Trophoblast cell (in vitro differentiated cells and primary cell): ENCODE results near the gene RAB6B.

Source experiments
- DNase-seq, 2 donors: peaks; one replicate each; pipeline ENCODE4 v3.0.0-alpha.2; 2016
- H2AFZ ChIP-seq: 2 replicates; pipeline ENCODE4 v1.6.1; 2013; ENCODE audit warnings: low read length, moderate library complexity, mild to moderate bottlenecking; ENCODE audit not compliant: insufficient read depth, poor library complexity
- H2AK5ac ChIP-seq: 2 replicates; pipeline ENCODE4 v1.6.1; 2013; ENCODE audit warnings: mild to moderate bottlenecking, low read length
- H2BK120ac ChIP-seq: 2 replicates; pipeline ENCODE4 v1.6.1; 2013; ENCODE audit warnings: low read length, mild to moderate bottlenecking, moderate library complexity; ENCODE audit not compliant: insufficient read depth, poor library complexity
- H2BK12ac ChIP-seq: 2 replicates; pipeline ENCODE4 v1.6.1; 2013; ENCODE audit warnings: mild to moderate bottlenecking, low read length, moderate library complexity
- H2BK5ac ChIP-seq: 2 replicates; pipeline ENCODE4 v1.6.1; 2013; ENCODE audit warnings: low read length, low read depth, moderate library complexity, mild to moderate bottlenecking; ENCODE audit not compliant: poor library complexity
- H3K14ac ChIP-seq: 2 replicates; pipeline ENCODE4 v1.6.1; 2013; ENCODE audit warnings: mild to moderate bottlenecking, low read length
- H3K18ac ChIP-seq: 2 replicates; pipeline ENCODE4 v1.6.1; 2013; ENCODE audit warnings: mild to moderate bottlenecking, low read length
- H3K23ac ChIP-seq: 2 replicates; pipeline ENCODE4 v1.6.1; 2013; ENCODE audit warnings: low read length
- H3K27ac ChIP-seq: 2 replicates; pipeline ENCODE4 v1.5.1; 2013; ENCODE audit warnings: low read depth, mild to moderate bottlenecking, inconsistent platforms, low read length, moderate library complexity
- H3K27me3 ChIP-seq: 2 replicates; pipeline ENCODE4 v1.6.1; 2013; ENCODE audit warnings: inconsistent platforms, mild to moderate bottlenecking, low read length, moderate library complexity; ENCODE audit not compliant: insufficient read depth
- H3K36me3 ChIP-seq, 2 experiments: 1 replicate in 1 of 2; 2 replicates in 1 of 2; pipeline ENCODE4 v1.6.1; 2013; ENCODE audit warnings: low read length in 2 of 2, mild to moderate bottlenecking in 2 of 2, moderate library complexity in 1 of 2; ENCODE audit not compliant: insufficient read depth in 2 of 2, control insufficient read depth in 1 of 2
- H3K4ac ChIP-seq: 2 replicates; pipeline ENCODE4 v1.6.1; 2013; ENCODE audit warnings: low read depth, mild to moderate bottlenecking, low read length, moderate library complexity
- H3K4me1 ChIP-seq, 2 experiments: 1 replicate in 1 of 2; 2 replicates in 1 of 2; pipeline ENCODE4 v1.6.1; 2013; ENCODE audit warnings: low read length in 2 of 2, mild to moderate bottlenecking in 2 of 2, moderate library complexity in 1 of 2; ENCODE audit not compliant: insufficient read depth in 2 of 2, control insufficient read depth in 1 of 2
- H3K4me2 ChIP-seq: 2 replicates; pipeline ENCODE4 v1.6.1; 2013; ENCODE audit warnings: inconsistent platforms, mild to moderate bottlenecking, low read length, moderate library complexity
- H3K4me3 ChIP-seq: 2 replicates; pipeline ENCODE4 v1.5.1; 2013; ENCODE audit warnings: mild to moderate bottlenecking, low read depth, low read length, inconsistent platforms
- H3K79me1 ChIP-seq: one replicate; pipeline ENCODE4 v1.6.1; 2013; ENCODE audit warnings: low read length
- H3K79me2 ChIP-seq: 2 replicates; pipeline ENCODE4 v1.6.1; 2013; ENCODE audit warnings: low read length, mild to moderate bottlenecking; ENCODE audit not compliant: control insufficient read depth, insufficient read depth, poor library complexity
- H3K9ac ChIP-seq: 2 replicates; pipeline ENCODE4 v1.6.1; 2013; ENCODE audit warnings: mild to moderate bottlenecking, low read length
- H3K9me3 ChIP-seq: 2 replicates; pipeline ENCODE4 v1.6.1; 2013; ENCODE audit warnings: low read depth, mild to moderate bottlenecking, control low read depth, inconsistent platforms, low read length; ENCODE audit not compliant: insufficient read depth
- H4K12ac ChIP-seq: 2 replicates; pipeline ENCODE4 v1.6.1; 2013; ENCODE audit warnings: low read depth, mild to moderate bottlenecking, low read length, moderate library complexity
- H4K8ac ChIP-seq: 2 replicates; pipeline ENCODE4 v1.6.1; 2013; ENCODE audit warnings: low read depth, mild to moderate bottlenecking, low read length, moderate library complexity
- H4K91ac ChIP-seq: one replicate; pipeline ENCODE4 v1.6.1; 2013; ENCODE audit warnings: low read depth, mild to moderate bottlenecking, low read length, moderate library complexity
- WGBS: extraction: QIAGEN DNeasy Blood & Tissue Kit; methylation state at CpG from one replicate; pipeline ENCODE4 v1.1.7; 2013; ENCODE audit warnings: missing lambda C conversion rate; ENCODE audit not compliant: insufficient read length, insufficient coverage; ENCODE audit errors: extremely low coverage; 5-methylcytosine and 5-hydroxymethylcytosine counted together

Gene RAB6B

DNA sequence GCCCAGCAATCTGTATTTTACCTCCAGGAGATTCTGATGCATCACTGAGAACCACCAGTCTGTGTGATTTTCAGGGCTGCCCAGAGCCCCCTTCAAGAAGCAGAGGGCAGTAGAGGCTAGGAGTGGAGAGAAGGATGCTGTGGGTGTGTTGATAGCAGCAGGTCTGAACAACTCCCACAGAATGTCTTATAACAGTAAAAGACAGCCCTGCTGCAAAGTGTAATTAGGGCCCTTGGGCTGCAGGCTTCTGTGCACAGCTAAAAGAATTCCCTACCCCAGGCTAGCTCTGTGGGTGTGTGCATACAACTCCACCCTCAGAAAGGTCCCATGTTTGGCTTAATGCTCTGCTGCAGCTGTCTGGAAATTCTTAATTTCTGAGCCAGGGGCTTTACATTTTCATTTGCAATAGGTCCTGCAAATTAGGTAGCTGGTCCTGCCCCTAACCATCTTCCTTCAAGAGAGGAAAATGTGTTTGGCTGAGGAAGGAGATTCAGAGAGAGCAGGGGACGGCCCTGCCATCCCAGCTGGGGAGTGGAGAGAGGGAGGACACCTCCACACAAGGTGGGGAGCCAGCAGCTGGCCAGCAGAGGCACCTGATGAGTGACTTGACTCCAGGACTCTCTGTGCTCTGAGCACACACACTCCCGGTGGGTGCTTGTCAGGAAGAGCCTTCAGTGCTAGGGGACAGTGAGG lies 43.2 kb upstream of the RAB6B start:
- H2BK5ac ChIP-seq, result no peak overlapping the region
- peaks cover 90 to 91% of the 10 kb centered on the region in 2 experiments for H3K36me3 ChIP-seq
- no peak overlapping the region for H2BK120ac ChIP-seq
- no peaks in the 10 kb centered on the region for H3K9me3 ChIP-seq
- no peak overlapping the region for H2AFZ ChIP-seq
- DNase-seq, result no peak
- WGBS, result no CpG with 5 or more reads among the region's 2 CpGs
- H3K27ac ChIP-seq, result no peak overlapping the region
- H3K4me2 ChIP-seq, result no peak overlapping the region
- H4K8ac ChIP-seq, result no peak overlapping the region
- no peak overlapping the region for H3K4me3 ChIP-seq
- no peak overlapping the region for H3K14ac ChIP-seq
- no peaks in the 10 kb centered on the region for H3K27me3 ChIP-seq
- no peaks in the 10 kb centered on the region for H3K79me1 ChIP-seq
- H3K18ac ChIP-seq, result no peak overlapping the region
- H4K91ac ChIP-seq, result no peak overlapping the region
- no peak overlapping the region for H2AK5ac ChIP-seq
- H4K12ac ChIP-seq, result no peak overlapping the region
- H3K79me2 ChIP-seq, result no peaks in the 10 kb centered on the region
- H3K23ac ChIP-seq, result no peak overlapping the region
- H3K9ac ChIP-seq, result no peak overlapping the region
- no peak overlapping the region for H2BK12ac ChIP-seq
- peaks cover 3 to 5% of the 10 kb centered on the region in 2 experiments for H3K4me1 ChIP-seq
- H3K4ac ChIP-seq, result no peak overlapping the region

DNA sequence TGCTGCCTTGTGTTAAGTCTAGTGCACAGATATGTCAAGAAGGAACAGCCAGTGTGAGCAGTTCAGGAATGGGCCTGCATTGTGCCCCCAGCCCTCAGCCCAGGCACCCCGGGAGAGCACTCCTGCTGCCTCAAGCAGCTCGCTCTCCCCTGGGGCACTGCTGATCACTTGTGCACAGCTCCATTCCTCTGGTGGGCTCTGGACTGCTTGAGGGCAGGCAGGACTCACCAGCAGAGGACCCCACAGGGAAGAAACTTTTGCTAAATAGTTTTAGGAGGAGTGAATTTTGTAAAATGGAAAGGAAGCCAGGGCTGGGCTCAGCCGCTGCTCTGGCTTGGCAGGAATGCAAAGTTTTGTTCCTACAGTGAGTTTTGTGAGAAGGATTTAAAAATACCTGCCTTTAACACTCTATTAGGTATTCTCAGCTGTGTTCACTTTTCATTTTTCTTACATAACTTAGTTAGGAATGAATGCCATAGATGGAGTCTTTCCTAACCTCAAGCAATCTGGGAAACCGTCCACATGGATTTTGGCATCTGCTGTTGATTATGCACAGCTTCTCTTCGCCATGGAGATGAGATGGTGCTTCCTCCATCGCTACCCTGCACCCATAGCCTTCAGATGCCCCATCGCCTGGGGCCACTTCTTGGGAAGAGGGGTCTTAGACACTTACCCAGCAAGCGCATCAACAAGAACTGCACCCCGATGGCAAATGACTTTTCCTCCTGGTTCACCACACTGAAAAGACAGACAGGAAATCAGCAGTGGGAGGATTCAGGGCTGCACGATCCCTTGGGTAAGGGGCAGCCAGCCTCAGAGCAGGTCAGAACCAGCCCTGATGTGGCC lies 42.3 kb upstream of the RAB6B start:
- Histone ChIP-seq H4K91ac (no peak overlapping the region), H3K14ac (no peak overlapping the region), H2AFZ (no peak overlapping the region), H3K9me3 (no peaks in the 10 kb centered on the region), H2BK120ac (no peak overlapping the region), H4K8ac (no peak overlapping the region), H3K79me2 (no peaks in the 10 kb centered on the region), H3K4me1 (no peaks in the 10 kb centered on the region), H2BK12ac (no peak overlapping the region), H3K23ac (no peak overlapping the region), H3K36me3 (peaks cover 93 to 94% of the 10 kb centered on the region in 2 experiments), H3K27ac (no peak overlapping the region), H3K9ac (no peak overlapping the region), H3K4me3 (no peak overlapping the region), H3K4ac (no peak overlapping the region), H3K79me1 (no peaks in the 10 kb centered on the region), H3K18ac (no peak overlapping the region), H2BK5ac (no peak overlapping the region), H3K4me2 (no peak overlapping the region), H4K12ac (no peak overlapping the region), H2AK5ac (no peak overlapping the region), H3K27me3 (no peaks in the 10 kb centered on the region)
- WGBS, result no CpG with 5 or more reads among the region's 10 CpGs
- DNase-seq, result no peak

DNA sequence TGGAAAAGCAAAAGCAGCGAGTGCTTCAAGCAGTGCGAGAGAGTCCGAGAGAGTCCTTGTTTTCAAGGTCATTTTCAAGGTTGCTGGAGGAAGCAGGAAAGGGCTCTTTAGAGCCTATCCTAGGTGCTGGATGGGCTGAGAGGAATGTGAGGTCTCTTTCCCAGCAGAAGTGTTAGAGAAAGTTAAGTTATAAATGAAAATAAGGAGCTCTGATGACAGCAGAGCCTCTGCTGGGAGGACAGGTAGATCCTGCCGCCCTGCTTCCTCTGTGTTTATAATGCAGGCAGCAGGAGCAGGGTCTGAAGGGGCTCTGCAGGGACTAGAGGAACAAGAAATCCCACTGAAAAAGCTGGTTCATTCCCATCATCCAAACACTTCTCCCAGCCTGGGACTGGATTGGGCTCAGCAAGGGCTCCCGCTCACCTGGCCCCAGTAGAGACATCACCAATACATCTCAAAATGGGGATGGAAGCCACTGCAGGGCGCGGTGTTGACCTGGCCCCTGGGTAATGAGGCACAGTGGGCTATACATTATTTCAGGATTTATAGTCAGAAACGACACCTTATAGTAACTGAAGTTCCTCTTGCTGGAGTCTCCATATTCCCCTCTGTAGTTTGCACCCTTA lies 41.5 kb upstream of the RAB6B start:
- WGBS, result no CpG with 5 or more reads among the region's 8 CpGs
- Histone ChIP-seq H3K9ac (no peak overlapping the region), H3K4me1 (no peaks in the 10 kb centered on the region), H3K9me3 (no peaks in the 10 kb centered on the region), H3K18ac (no peak overlapping the region), H4K8ac (no peak overlapping the region), H3K27me3 (no peaks in the 10 kb centered on the region), H3K23ac (no peak overlapping the region), H2AFZ (no peak overlapping the region), H3K4me2 (no peak overlapping the region), H2BK5ac (no peak overlapping the region), H4K91ac (no peak overlapping the region), H4K12ac (no peak overlapping the region), H3K79me2 (no peaks in the 10 kb centered on the region), H3K4ac (no peak overlapping the region), H3K14ac (no peak overlapping the region), H2BK120ac (no peak overlapping the region), H2BK12ac (no peak overlapping the region), H3K79me1 (no peaks in the 10 kb centered on the region), H3K27ac (no peak overlapping the region), H3K36me3 (peaks cover 86 to 89% of the 10 kb centered on the region in 2 experiments), H2AK5ac (no peak overlapping the region), H3K4me3 (no peak overlapping the region)
- no peak for DNase-seq

DNA sequence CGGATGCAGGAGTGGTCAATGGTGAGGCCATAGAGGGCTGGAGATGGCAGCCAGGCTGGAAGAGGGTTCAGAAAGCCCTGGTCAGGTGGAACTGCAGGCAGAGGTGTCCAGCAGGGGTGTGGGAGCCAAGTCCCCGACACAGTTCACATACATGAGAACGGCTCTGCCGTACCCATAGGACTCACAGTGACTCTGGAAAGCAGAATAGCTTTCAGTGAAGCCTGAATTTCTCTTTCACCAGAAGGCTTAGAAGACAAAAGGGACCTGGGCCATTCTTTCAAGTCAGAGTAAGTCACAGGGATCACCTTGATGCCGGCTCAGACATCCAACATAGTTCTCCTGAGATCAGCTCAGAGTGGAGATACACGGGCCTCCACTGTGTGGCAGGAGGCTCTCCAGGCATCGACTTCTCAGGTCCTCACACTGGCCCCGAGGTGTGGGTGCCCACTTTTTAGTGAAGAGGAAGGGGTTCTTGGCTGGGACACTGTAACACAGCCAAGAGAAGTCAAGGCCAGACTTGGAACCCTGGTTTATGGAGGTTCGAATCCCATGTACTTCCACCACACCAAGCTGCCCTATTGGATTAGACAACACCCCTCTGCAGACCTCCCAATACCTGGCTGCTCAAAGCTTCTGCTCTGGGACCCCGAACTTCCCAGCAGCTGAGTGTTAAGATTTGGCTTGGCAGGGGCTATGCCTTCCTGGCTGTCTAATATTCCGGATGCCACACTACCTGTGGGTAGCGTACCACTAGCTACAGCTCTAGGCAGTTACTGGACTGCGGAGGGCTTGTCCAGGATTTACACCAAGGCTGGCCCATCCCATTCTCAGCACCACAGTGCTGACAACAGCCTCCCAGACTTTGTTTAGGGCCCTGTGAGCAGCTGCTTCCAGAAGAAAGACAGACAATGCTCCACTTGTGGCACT lies 40.4 kb upstream of the RAB6B start:
- Histone ChIP-seq H3K27me3 (no peaks in the 10 kb centered on the region), H3K23ac (no peak overlapping the region), H2BK5ac (no peak overlapping the region), H3K79me1 (no peaks in the 10 kb centered on the region), H2AK5ac (no peak overlapping the region), H4K12ac (no peak overlapping the region), H3K4me3 (no peak overlapping the region), H3K4me1 (peaks cover 0 to 1% of the 10 kb centered on the region in 2 experiments), H3K9ac (no peak overlapping the region), H3K14ac (no peak overlapping the region), H4K8ac (no peak overlapping the region), H2BK120ac (no peak overlapping the region), H4K91ac (no peak overlapping the region), H3K27ac (no peak overlapping the region), H3K79me2 (no peaks in the 10 kb centered on the region), H3K18ac (no peak overlapping the region), H3K4me2 (no peak overlapping the region), H2AFZ (no peak overlapping the region), H3K9me3 (no peaks in the 10 kb centered on the region), H3K4ac (no peak overlapping the region), H3K36me3 (peaks cover 81 to 86% of the 10 kb centered on the region in 2 experiments), H2BK12ac (no peak overlapping the region)
- no CpG with 5 or more reads among the region's 13 CpGs for WGBS
- DNase-seq, result no peak
